HG02571 (cell line): ENCODE data around the gene PRMT7.

Experiments
- ATAC-seq: cut with Tn5 transposase; IDR thresholded peaks from one replicate; pipeline ENCODE4 v1.9.1; 2021; ENCODE audit warnings: mild to moderate bottlenecking, moderate library complexity; ENCODE audit not compliant: unreplicated experiment

The PRMT7 gene

GRCh38 chr16:68345958-68346635 lies 35.3 kb downstream of the PRMT7 start:
- no peak for ATAC-seq

GRCh38 chr16:68346892-68347480 lies 36.2 kb downstream of the PRMT7 start:
- no peak for ATAC-seq

- no peak for ATAC-seq
Observed at GRCh38 chr16:68347605-68348004, 36.8 kb downstream of the PRMT7 start.

DNA sequence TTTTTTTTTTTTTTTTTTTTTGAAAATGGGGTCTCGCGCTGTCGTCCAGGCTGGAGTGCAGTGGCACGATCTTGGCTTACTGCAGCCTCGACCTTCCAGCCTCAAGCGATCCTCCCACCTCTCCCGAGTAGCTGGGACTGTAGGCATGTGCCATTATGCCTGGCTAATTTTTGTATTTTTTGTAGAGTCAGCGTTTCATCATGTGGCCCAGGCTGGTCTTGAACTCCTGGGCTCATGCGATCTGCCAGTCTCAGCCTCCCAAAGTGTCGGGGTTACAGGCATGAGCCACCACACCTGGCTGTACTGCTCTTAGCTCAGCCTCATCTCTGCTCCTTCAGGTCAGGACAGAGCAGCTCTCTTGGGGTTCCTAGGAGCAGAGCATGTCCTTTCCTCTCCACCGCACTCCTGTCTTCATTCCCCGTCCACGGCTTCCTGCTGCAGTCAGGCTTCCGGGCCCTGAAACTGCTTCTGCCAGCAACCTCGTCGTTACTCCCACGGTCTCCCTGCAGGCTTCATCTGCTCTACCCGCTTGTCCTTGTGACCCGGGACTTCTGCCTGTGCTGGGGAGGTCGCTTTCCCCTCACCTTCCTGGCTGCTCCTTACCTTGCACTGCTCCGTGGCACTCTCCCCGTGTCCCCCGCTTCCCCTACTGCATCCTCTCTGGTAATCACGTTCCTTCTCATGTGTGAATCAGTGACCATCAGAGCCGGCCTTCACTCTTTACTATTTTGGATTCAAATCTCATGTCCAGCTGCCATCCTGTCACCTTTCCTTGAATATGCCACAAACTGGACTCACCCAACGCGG lies 38.0 kb downstream of the PRMT7 start:
- ATAC-seq = no peak

DNA sequence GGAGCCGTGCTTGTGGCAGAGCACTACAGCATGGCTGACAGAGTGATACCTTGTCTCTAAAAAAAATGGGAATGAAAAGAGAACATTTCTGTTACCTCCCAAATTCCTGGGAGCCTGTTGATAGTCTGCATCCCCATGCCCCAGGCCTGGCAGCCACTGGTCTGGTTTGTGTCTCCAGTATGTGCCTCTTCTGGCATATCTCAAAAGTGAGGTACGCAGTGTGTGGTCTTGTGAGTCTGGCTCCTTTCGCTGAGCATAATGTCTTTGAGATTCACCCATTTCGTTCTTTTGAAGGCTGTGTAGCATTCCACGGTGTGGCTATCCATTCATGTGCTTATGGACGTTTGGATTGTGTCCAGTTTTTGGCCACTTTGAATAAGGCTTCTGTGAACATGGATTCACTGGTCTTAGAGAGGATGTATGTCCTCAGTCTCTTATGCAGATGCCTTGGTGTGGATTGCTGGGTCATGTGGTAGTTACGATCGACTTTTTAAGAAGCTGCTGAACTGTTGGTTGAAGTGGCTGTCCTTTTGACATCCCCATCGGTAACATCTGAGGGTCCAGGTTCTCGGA lies 39.1 kb downstream of the PRMT7 start:
- ATAC-seq = no peak

DNA sequence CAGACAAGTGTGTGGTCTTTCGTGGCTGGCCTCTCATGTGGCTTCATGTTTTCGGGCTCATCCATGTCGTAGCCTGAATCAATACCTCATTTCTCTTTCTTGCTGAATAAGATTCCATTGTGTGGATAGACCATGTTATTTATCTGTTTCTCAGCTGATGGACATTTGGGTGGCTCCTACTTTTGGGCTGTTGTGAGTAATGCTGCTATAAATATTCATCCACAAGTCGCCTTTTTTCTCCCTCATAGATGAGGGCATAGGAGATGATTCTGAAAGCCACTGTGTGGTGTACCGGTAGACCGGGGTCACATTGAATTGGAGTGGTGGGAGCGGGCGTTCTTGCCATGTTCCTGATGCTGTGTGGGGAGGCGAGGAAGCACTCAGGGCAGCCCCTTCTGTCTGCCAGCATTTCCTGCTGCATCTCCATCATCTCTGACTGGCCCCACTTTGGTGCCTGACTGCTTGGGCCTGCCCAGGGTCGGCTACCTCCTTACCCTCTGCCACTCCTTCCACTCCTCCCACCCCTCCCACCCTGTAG lies 40.1 kb downstream of the PRMT7 start:
- no peak for ATAC-seq

GRCh38 chr16:68351463-68351862 lies 40.6 kb downstream of the PRMT7 start:
- no peak for ATAC-seq

GRCh38 chr16:68351991-68352431 lies 41.2 kb downstream of the PRMT7 start:
- no peak for ATAC-seq

GRCh38 chr16:68353366-68353765 lies 42.5 kb downstream of the PRMT7 start:
- ATAC-seq = no peak

DNA sequence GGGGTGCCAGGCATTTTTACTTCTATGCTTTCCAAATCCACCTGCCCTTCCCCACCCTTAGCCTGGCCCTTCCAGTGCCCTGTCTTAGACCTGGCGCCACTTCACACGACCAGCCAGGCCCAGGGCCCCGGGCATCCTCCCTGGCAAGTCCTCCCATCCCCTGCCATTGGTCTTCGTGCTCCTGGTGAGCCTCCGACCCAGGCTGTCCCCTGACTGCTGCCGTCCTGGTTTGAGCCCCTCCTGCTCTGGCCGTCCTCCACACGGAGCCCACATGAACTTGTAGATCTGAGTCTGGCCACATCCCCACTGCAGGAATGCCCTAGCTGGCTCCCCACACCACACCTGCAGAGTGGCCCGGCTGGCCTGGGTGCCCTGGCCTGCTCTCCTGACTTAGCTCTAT lies 44.0 kb downstream of the PRMT7 start:
- no peak for ATAC-seq

- no peak for ATAC-seq
Observed at GRCh38 chr16:68355447-68356248, 44.8 kb downstream of the PRMT7 start.

DNA sequence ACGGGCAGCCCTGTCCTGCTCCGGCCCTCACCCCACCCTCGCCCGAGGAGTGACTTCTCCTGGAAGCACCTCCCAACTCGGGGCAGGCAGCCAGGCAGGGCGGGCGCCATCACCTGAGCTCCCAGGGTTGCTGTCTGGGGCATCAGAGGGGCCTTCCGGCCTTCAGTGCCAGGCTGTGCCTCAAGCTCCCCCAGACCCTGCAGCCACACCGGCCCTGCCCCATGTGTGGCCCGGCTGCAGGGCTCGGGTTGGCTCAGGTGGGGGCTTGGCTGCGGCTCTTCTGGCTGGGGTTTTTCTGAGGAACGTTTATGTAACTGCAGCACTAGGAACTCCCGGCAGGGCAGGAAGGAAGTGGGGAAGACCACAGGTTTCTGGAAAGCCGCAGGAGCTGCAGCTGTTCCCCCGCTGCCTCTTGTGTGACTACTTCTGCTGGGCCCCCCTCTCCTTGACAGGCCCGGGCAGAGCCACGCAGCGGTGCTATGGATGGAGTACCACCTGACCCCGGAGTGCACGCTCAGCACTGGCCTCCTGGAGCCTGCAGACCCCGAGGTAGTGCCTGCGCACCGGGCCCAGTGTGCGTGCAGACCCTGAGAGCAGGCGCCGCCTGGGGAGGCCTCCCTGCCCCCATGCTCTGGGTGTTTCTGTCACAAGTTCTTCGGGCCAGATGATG lies 45.6 kb downstream of the PRMT7 start:
- peak; percentile 68 for ATAC-seq

GRCh38 chr16:68356919-68357286 lies 46.1 kb downstream of the PRMT7 start:
- ATAC-seq = no peak

DNA sequence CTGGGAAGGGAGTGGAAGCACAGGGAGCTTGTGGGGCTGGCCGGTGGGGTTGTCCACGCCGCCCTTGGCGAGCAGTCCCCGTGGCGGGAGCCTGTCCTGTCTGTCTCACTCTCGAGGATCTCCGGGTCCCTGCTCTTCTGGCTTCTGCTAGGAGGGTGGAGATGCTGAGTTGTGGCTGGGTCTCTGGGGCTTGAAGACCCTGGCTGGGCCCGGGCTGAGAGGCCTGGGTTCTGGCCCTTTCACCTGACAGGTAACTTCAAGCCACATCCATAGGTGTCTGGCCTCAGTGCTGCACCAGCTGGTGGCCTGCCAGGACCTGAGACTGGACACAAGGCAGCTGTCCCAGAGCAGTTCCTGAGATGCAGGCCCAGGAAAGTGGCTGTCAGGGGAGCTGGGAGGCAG lies 46.7 kb downstream of the PRMT7 start:
- ATAC-seq = no peak

GRCh38 chr16:68357923-68358322 lies 47.1 kb downstream of the PRMT7 start:
- ATAC-seq = no peak

DNA sequence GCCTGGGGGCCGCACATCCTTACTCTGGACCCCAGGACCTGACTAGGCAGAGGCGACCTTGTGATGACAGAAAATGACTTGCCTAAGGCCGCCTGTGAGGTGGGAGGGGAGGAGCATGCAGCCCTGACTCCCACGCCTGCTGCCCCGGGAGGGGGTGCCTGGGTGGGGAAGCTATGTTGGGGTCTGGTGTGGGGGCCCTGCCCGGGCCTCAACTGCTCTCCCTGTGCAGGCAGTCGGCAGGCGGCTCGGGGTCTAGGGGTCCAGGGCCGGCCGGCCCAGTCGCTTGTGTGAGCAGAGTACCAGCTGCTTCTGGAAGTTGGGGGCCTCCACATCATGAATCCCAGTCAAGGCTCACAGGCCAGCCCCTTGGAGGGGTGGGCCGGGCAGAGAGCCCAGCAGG lies 48.1 kb downstream of the PRMT7 start:
- no peak for ATAC-seq

GRCh38 chr16:68359398-68360191 lies 48.8 kb downstream of the PRMT7 start:
- ATAC-seq = no peak

GRCh38 chr16:68360547-68360946 lies 49.7 kb downstream of the PRMT7 start:
- ATAC-seq = no peak

- no peak for ATAC-seq
Observed at GRCh38 chr16:68360956-68361355, 50.1 kb downstream of the PRMT7 start.
